SK-N-SH (cell line): ENCODE measurements around the gene USP25. TPM values are rescaled to one million over a fixed set of nuclear protein-coding genes. Genes with fewer than 3 reads are reported as not detected.

ENCODE experiments used
- CTCF ChIA-PET: fragments of 300-600, 350-600 bp; formaldehyde crosslinking; extraction: SDS; loops from one replicate; lab custom pipeline; 2021; lab: Yijun Ruan, JAX
- POLR2A ChIA-PET: fragments of 350-600 bp; sonication (Branson Sonifier 250); formaldehyde crosslinking; extraction: SDS; loops from one replicate; lab custom pipeline; 2020; ENCODE audit warnings: antibody characterized with exemption, inconsistent platforms; lab: Yijun Ruan, JAX
- DNase-seq: peaks from one replicate; pipeline ENCODE4 v3.0.0; 2012
- H2AFZ ChIP-seq: fragments of 200-600 bp; sonication (generic); 2 replicates; pipeline ENCODE4 v1.8.1; 2016; ENCODE audit warnings: antibody characterized with exemption, mild to moderate bottlenecking, low read depth
- H3F3A ChIP-seq: fragments of 200-600 bp; sonication (generic); replicated peaks from 2 replicates; pipeline ENCODE3; 2016; ENCODE audit warnings: antibody characterized with exemption, mild to moderate bottlenecking; ENCODE audit not compliant: insufficient read depth
- H3K27ac ChIP-seq, 2 experiments: fragments of 200-500 bp in 1 of 2; fragments of 200-600 bp in 1 of 2; sonication (Bioruptor generic) in 1 of 2; sonication (generic), shearing (Covaris generic) in 1 of 2; 2 replicates each; pipeline versions ENCODE4 v1.5.1 to v1.6.1; 2014 to 2016; ENCODE audit warnings: low read depth in 2 of 2, inconsistent platforms in 1 of 2, low read length in 1 of 2, mild to moderate bottlenecking in 1 of 2, mixed read lengths in 1 of 2
- H3K27me3 ChIP-seq: fragments of 200-600 bp; sonication (generic), shearing (Covaris generic); 2 replicates; pipeline ENCODE4 v1.6.1; 2016; ENCODE audit warnings: mixed run types; ENCODE audit not compliant: insufficient read depth
- H3K36me3 ChIP-seq, 2 experiments: fragments of 200-500 bp in 1 of 2; fragments of 200-600 bp in 1 of 2; sonication (Bioruptor generic) in 1 of 2; sonication (generic) in 1 of 2; replicated peaks in 1 of 2; 2 replicates each; pipeline versions ENCODE3 to v1.5.1; 2014 to 2016; ENCODE audit warnings: low read length in 1 of 2, mild to moderate bottlenecking in 1 of 2; ENCODE audit not compliant: insufficient read depth in 2 of 2, control insufficient read depth in 1 of 2
- H3K4me1 ChIP-seq, 2 experiments: fragments of 200-500 bp in 1 of 2; fragments of 200-600 bp in 1 of 2; sonication (Bioruptor generic) in 1 of 2; sonication (generic), shearing (Covaris generic) in 1 of 2; 2 replicates each; pipeline versions ENCODE4 v1.5.1 to v1.6.1; 2014 to 2016; ENCODE audit warnings: low read depth in 1 of 2, low read length in 1 of 2, mixed run types in 1 of 2; ENCODE audit not compliant: insufficient read depth in 2 of 2, control insufficient read depth in 1 of 2
- H3K4me2 ChIP-seq: fragments of 200-600 bp; sonication (generic), shearing (Covaris generic); 2 replicates; pipeline ENCODE4 v1.6.1; 2017; ENCODE audit warnings: mixed run types
- H3K4me3 ChIP-seq, 2 experiments: fragments of 200-500 bp in 1 of 2; fragments of 200-600 bp in 1 of 2; sonication (Bioruptor generic) in 1 of 2; sonication (generic), shearing (Covaris generic) in 1 of 2; 2 replicates each; pipeline versions ENCODE4 v1.5.1 to v1.8.1; 2014 to 2016; ENCODE audit warnings: low read depth in 2 of 2, inconsistent platforms in 1 of 2, low read length in 1 of 2, mild to moderate bottlenecking in 1 of 2, mixed read lengths in 1 of 2, moderate library complexity in 1 of 2
- H3K79me2 ChIP-seq: fragments of 200-600 bp; sonication (generic); 2 replicates; pipeline ENCODE4 v1.8.1; 2017; ENCODE audit warnings: mild to moderate bottlenecking; ENCODE audit not compliant: insufficient read depth
- H3K9ac ChIP-seq: fragments of 200-600 bp; sonication (generic); 2 replicates; pipeline ENCODE4 v1.6.1; 2017; ENCODE audit warnings: mixed run types
- H3K9me2 ChIP-seq: fragments of 200-600 bp; sonication (generic); 2 replicates; pipeline ENCODE4 v1.6.1; 2017; ENCODE audit warnings: mixed run types
- H3K9me3 ChIP-seq: fragments of 200-600 bp; sonication (generic); 2 replicates; pipeline ENCODE4 v1.6.1; 2017; ENCODE audit warnings: mixed run types, mild to moderate bottlenecking, moderate library complexity
- H4K20me1 ChIP-seq: fragments of 200-600 bp; sonication (generic); 2 replicates; pipeline ENCODE4 v1.6.1; 2017; ENCODE audit warnings: mild to moderate bottlenecking, mixed run types; ENCODE audit not compliant: insufficient read depth
- CTCF ChIP-seq: fragments of 200-600 bp; sonication (generic); IDR thresholded peaks from 2 replicates; pipeline ENCODE4 v1.6.1; 2017; ENCODE audit warnings: antibody characterized with exemption, mild to moderate bottlenecking, moderate library complexity
- FOSL2 ChIP-seq: IDR thresholded peaks from 2 replicates; pipeline ENCODE4 v1.4.0; 2012; ENCODE audit warnings: low read depth, mild to moderate bottlenecking, moderate library complexity, borderline replicate concordance
- GABPA ChIP-seq: IDR thresholded peaks from 2 replicates; pipeline ENCODE4 v1.4.0; 2012; ENCODE audit warnings: low read depth, mild to moderate bottlenecking
- JUND ChIP-seq: IDR thresholded peaks from 2 replicates; pipeline ENCODE4 v1.4.0; 2012
- MEF2A ChIP-seq: IDR thresholded peaks from 2 replicates; pipeline ENCODE4 v1.4.0; 2012; ENCODE audit warnings: low read depth, borderline replicate concordance
- MXI1 ChIP-seq: IDR thresholded peaks from 2 replicates; pipeline ENCODE4 v1.6.1; 2012; ENCODE audit warnings: mild to moderate bottlenecking, low read depth, low read length, improper control_type of control experiment
- NRF1 ChIP-seq: IDR thresholded peaks from 2 replicates; pipeline ENCODE4 v1.6.1; 2012; ENCODE audit warnings: low read depth, mild to moderate bottlenecking, low read length
- POLR2AphosphoS5 ChIP-seq: IDR thresholded peaks from 2 replicates; pipeline ENCODE4 v1.6.1; 2012; ENCODE audit warnings: low read depth, low read length
- RAD21 ChIP-seq: IDR thresholded peaks from 2 replicates; pipeline ENCODE4 v1.6.1; 2012; ENCODE audit warnings: mild to moderate bottlenecking, low read length
- REST ChIP-seq: IDR thresholded peaks from 2 replicates; pipeline ENCODE4 v1.6.1; 2012; ENCODE audit warnings: mild to moderate bottlenecking, low read depth, low read length, moderate library complexity
- RFX5 ChIP-seq: IDR thresholded peaks from 2 replicates; pipeline ENCODE4 v1.6.1; 2012; ENCODE audit warnings: mild to moderate bottlenecking, improper control_type of control experiment, low read length
- SIN3A ChIP-seq: IDR thresholded peaks from 2 replicates; pipeline ENCODE4 v1.6.1; 2012; ENCODE audit warnings: low read depth, mild to moderate bottlenecking, low read length, moderate library complexity, borderline replicate concordance
- YY1 ChIP-seq: IDR thresholded peaks from 2 replicates; pipeline ENCODE4 v1.4.0; 2012; ENCODE audit warnings: low read depth, mild to moderate bottlenecking
- ZBTB33 ChIP-seq: IDR thresholded peaks from 2 replicates; pipeline ENCODE4 v1.4.0; 2012; ENCODE audit warnings: low read depth, borderline replicate concordance
- WGBS: methylation state at CpG from one replicate; pipeline ENCODE4 v1.1.6; 2017; ENCODE audit warnings: low lambda C conversion rate; 5-methylcytosine and 5-hydroxymethylcytosine counted together
- polyA plus RNA-seq, 3 experiments: library from polyadenylated mRNA; depleted of rRNA; stranded (reverse); fragments of >200 nt; gene quantifications; 2 replicates each; pipeline ENCODE4 v1.2.3, GENCODE V29; 2012

Gene USP25
- polyA plus RNA-seq, 1 of the 3 experiments (the other 2 are of a cell fraction), result 4.6 TPM

GRCh38 chr21:15682186-15682895, 47.4 kb upstream of the USP25 start (continued):
- no peak for TF ChIP-seq ZBTB33
- no peak for TF ChIP-seq POLR2AphosphoS5
- TF ChIP-seq NRF1, result no peak
- TF ChIP-seq YY1, result no peak
- no peak for TF ChIP-seq RAD21

- ChIA-PET CTCF (no interaction called here), POLR2A (no interaction called here)
- 43% methylated on average over 2 of the region's 2 CpGs for WGBS
- TF ChIP-seq SIN3A, result no peak
- TF ChIP-seq MXI1, result no peak
- no peak for TF ChIP-seq MEF2A
- TF ChIP-seq FOSL2, result no peak
- TF ChIP-seq CTCF, result no peak
- no peaks in the 10 kb centered on the region for H3K36me3 ChIP-seq
- no peaks in the 10 kb centered on the region for H3K9me2 ChIP-seq
- H3K27ac ChIP-seq, result no peak overlapping the region
- no peaks in the 10 kb centered on the region for H3F3A ChIP-seq
- no peaks in the 10 kb centered on the region for H3K27me3 ChIP-seq
- H2AFZ ChIP-seq, result no peak overlapping the region
- H3K9ac ChIP-seq, result no peak overlapping the region
- H3K9me3 ChIP-seq, result no peaks in the 10 kb centered on the region
- no peak overlapping the region for H3K4me3 ChIP-seq
- H3K79me2 ChIP-seq, result no peaks in the 10 kb centered on the region
- H3K4me2 ChIP-seq, result no peak overlapping the region
- no peaks in the 10 kb centered on the region; a peak in 1 of 4 replicates for H3K4me1 ChIP-seq
- no peaks in the 10 kb centered on the region for H4K20me1 ChIP-seq
- no peak for DNase-seq
Measured at GRCh38 chr21:15682977-15683376, 46.8 kb upstream of the USP25 start.

- Histone ChIP-seq H3K9me3 (no peaks in the 10 kb centered on the region), H3K4me1 (no peaks in the 10 kb centered on the region; a peak in 1 of 4 replicates), H4K20me1 (no peaks in the 10 kb centered on the region), H2AFZ (no peak overlapping the region), H3K9ac (no peak overlapping the region), H3K4me2 (no peak overlapping the region), H3K4me3 (no peak overlapping the region), H3K27ac (no peak overlapping the region), H3K27me3 (no peaks in the 10 kb centered on the region), H3K9me2 (no peaks in the 10 kb centered on the region), H3F3A (no peaks in the 10 kb centered on the region), H3K79me2 (no peaks in the 10 kb centered on the region), H3K36me3 (no peaks in the 10 kb centered on the region)
- ChIA-PET CTCF (interaction anchor here (0.7 kb wide), 1 partner anchor 107 kb away, joined by 3 read pairs; no protein-coding TSS in a partner anchor), POLR2A (no interaction called here)
- no peak for DNase-seq
- 35% methylated on average over 1 of the region's 1 CpG for WGBS
- TF ChIP-seq NRF1 (no peak), CTCF (no peak), GABPA (no peak), JUND (no peak), RFX5 (no peak), REST (no peak)
Measured at GRCh38 chr21:15686506-15686905, 43.3 kb upstream of the USP25 start.
